Islet of Langerhans (tissue), 1 donor: ENCODE measurements around the gene DNASE1L3.
"Not testable (repeated sequence)": the region's sequence is repeated elsewhere in the genome, so short reads cannot be mapped to it uniquely, and the experiment has no call there.

Experiments
- FAIRE-seq: peaks from one replicate; lab custom pipeline; 2011; peaks lifted over from hg19 to GRCh38; lab: Jason Lieb, UNC

Gene DNASE1L3

DNA sequence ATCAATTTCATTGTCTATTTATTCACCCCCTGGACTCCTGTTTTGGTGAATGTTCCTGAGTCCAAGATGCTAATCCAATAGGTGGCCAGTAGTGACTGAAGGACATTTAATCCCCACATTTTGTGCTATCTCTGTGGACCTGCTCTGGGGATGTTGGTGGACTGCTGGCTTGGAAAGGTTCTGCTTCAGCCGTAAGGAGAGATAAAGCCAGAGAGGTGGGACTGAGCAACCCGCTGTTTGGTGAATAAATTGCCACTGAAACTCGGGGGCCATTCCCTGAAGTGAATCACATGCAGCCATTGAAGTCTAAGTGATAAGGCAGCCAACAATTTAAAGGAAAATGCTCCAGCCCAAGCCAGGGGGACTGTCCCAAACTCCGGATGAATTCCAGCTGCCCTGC is 25.2 kb upstream of the DNASE1L3 start:
- FAIRE-seq = no peak

GRCh38 chr3:58234516-58234931 is 23.8 kb upstream of the DNASE1L3 start:
- FAIRE-seq = no peak

GRCh38 chr3:58231666-58232065 is 20.9 kb upstream of the DNASE1L3 start:
- no peak for FAIRE-seq

- FAIRE-seq = no peak
These were observed 20.2 kb upstream of the DNASE1L3 start for GRCh38 chr3:58230876-58231552.

DNA sequence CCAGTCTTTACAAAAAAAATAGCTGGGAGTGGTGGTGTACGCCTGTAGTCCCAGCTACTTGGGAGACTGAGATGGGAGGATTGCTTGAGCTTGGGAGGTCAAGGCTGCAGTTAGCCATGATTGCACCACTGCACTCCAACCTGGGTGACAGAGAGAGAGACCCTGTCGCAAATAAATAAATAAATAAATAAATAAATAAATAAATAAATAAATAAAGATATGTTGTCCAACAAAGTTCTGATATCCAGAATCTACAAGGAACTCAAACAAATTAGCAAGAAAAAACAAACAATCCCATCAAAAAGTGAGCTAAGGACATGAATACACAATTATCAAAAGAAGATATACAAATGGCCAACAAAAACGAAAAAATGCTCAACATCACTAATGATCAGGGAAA is 17.2 kb upstream of the DNASE1L3 start:
- not testable (repeated sequence) for FAIRE-seq

DNA sequence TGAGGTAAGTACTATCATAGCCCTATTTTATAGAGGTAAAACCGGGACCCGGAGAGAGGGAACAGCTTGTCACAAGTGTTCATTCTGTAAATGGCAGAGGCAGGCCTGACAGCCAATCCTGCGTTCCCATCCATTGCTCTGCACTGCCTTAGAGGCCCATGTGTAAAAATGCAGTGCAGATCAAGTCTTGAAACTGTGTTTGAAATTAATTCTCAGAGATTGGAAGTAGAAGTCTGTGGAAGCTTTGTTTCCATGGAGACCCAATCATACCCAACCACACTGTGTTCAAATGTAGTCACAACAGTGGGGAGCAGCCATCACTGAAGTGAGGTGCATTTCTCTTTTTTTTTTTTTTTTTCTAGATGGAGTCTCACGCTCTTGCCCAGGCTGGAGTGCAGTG is 13.1 kb upstream of the DNASE1L3 start:
- FAIRE-seq = no peak

- FAIRE-seq = no peak
These were observed 11.5 kb upstream of the DNASE1L3 start for GRCh38 chr3:58222161-58222724.

DNA sequence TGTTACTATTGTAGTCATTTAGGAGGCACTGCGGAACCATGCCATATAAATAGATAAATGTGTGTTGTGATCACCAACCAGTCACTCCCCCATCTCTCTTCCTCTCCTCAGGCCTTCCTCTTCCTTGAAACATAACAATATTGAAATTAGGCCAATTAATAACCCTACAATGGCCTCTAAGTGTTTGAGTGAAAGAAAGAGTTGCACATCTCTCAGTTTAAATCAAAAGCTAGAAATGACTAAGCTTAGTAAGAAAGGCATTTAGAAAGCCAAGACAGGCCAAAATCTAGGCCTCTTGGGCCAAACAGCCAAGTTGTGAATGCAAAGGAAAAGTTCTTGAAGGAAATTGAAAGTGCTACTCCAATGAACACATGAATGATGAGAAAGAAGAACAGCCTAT is 8.1 kb upstream of the DNASE1L3 start:
- no peak for FAIRE-seq

- FAIRE-seq = no peak
These were observed 6.5 kb upstream of the DNASE1L3 start for GRCh38 chr3:58217209-58217811.

- no peak for FAIRE-seq
These were observed 5.9 kb upstream of the DNASE1L3 start for GRCh38 chr3:58216496-58217195.

DNA sequence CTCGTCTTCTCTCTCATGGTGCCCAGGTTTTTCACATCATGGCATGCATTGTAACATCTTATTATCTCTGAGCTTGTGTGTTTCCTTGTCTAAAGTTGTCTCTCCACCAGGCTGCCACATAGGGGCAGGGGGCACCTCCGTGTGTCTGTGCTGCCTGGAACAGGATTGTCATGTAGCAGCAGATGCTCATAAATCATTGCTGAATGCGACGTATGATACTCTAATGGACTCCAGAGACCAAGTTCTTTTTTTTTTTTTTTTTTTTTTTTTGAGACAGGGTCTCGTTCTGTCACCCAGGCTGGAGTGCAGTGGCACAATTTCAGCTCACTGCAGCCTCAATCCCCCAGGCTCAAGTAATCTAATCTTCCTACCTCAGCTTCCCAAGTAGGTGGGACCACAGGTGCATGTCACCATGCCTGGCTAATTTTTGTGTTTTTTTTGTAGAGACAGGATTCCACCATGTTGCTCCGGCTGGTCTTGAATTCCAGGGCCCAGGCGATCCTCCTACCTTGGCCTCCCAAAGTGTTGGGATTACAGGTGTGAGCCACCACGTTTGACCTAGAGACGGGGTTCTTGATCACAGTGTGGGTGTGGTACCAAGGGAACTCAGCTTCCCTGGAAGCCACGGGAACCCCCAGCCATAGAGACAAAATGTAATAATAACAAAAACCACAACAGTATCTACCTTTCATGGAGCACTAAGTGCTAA is 4.7 kb upstream of the DNASE1L3 start:
- FAIRE-seq = no peak

- no peak for FAIRE-seq
These were observed 3.9 kb upstream of the DNASE1L3 start for GRCh38 chr3:58214484-58215316.

GRCh38 chr3:58209933-58210332 is 839 bp downstream of the DNASE1L3 start:
- no peak for FAIRE-seq

- FAIRE-seq = no peak
These were observed 2.8 kb downstream of the DNASE1L3 start for GRCh38 chr3:58207954-58208353.

GRCh38 chr3:58206406-58207011 is 4.3 kb downstream of the DNASE1L3 start:
- no peak for FAIRE-seq

DNA sequence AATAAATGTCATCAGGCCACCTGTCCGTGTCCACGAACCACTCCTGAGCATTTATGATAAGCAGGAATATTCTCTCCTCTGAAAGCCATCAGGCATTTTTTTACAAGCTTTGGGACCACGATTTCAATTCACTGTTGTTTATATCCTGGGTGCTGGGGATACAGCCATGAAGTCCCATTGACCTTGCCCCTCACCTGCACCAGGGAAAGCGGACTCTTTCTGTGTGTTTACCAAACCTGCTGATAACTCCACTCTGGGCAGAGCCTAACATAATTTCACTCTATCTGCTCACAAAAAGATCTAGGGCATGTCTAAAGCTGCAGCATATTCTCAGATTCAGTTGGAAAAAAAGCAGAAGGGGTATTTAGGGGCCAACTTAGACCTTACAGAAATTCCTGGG is 4.8 kb downstream of the DNASE1L3 start:
- no peak for FAIRE-seq

- no peak for FAIRE-seq
These were observed 6.1 kb downstream of the DNASE1L3 start for GRCh38 chr3:58204720-58205119.

DNA sequence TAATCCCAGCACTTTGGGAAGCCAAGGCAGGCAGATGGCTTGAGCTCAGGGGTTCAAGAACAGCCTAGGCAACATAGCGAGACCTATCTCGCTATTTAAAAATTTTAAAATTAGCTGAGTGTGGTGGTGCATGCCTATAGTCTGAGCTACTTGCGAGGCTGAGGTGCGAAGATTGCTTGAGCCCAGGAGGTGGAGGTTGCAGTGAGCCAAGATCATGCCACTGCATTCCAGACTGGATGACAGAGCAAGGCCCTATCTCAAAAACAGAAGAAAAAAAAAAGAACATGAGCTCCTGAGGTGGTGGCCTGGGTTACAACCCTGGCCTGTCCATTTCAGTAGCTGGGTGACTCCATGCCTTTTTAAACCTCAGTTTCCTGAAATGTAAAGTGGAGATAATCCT is 7.2 kb downstream of the DNASE1L3 start:
- FAIRE-seq = no peak

DNA sequence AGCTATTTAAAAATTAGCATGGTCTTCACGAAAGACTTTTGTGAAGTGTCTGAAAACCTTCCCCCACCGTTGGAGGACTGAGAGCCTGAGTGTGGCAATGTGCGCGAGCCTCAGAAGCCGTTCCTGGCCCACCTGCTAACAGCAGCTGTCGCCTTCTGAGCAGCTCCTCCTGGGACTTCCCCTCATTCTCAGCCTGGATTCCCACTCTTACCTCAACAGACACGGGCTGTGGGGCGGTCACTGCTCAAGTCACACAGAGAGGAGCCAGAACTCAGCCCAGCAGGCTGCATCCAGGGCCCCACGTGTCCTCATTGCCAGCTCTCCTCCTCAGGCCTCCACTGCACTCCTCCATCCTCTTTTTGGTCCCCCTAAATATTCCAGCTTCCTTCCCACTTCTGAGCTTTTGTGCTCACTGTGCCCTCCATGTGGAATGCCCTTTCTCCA is 7.8 kb downstream of the DNASE1L3 start:
- FAIRE-seq = no peak

DNA sequence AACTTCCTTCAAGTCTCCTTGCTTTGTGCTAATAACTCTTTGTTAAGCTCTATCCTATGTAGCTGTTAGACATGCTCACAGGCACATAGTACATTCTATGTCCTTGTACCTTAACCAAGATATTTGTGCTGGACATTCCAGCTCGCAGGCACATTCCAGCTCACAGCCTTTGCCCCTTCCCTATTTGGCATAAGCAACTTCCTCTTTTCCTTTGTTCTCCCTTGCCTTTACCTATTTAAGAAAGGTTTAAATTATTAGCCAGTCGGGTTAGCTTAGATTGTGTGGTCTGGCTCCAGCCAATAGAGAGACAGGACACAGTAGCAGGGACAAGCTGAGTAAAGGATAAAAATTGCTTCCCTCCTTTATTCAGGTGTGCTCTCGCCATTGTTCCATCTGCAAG is 9.3 kb downstream of the DNASE1L3 start:
- FAIRE-seq = not testable (repeated sequence)

- FAIRE-seq = no peak
These were observed 9.9 kb downstream of the DNASE1L3 start for GRCh38 chr3:58200846-58201355.
